ENCODE measurements around the gene KCNH4.

GRCh38 chr17:42197564-42198156 is 16.7 kb upstream of the KCNH4 start:
- TF ChIP-seq ZNF263 (CRISPR knock-in tag; IDR thresholded peaks at IDR 0.05; ENCODE audit: low read depth) (no peak), JAZF1 (CRISPR knock-in tag; IDR thresholded peaks at IDR 0.05) (no peak), CTCF (IDR thresholded peaks at IDR 0.05) (no peak), ETV6 (CRISPR knock-in tag; IDR thresholded peaks at IDR 0.05) (no peak), E2F1 (CRISPR knock-in tag; IDR thresholded peaks at IDR 0.05) (no peak), IRF2 (CRISPR knock-in tag; IDR thresholded peaks at IDR 0.05; ENCODE audit: borderline replicate concordance, low read depth) (no peak)
- TF ChIP-seq, protein P1, sequence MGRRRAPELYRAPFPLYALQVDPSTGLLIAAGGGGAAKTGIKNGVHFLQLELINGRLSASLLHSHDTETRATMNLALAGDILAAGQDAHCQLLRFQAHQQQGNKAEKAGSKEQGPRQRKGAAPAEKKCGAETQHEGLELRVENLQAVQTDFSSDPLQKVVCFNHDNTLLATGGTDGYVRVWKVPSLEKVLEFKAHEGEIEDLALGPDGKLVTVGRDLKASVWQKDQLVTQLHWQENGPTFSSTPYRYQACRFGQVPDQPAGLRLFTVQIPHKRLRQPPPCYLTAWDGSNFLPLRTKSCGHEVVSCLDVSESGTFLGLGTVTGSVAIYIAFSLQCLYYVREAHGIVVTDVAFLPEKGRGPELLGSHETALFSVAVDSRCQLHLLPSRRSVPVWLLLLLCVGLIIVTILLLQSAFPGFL (CRISPR knock-in tag; IDR thresholded peaks at IDR 0.05; ENCODE audit: borderline replicate concordance) = no peak
- TF ChIP-seq, protein P2, sequence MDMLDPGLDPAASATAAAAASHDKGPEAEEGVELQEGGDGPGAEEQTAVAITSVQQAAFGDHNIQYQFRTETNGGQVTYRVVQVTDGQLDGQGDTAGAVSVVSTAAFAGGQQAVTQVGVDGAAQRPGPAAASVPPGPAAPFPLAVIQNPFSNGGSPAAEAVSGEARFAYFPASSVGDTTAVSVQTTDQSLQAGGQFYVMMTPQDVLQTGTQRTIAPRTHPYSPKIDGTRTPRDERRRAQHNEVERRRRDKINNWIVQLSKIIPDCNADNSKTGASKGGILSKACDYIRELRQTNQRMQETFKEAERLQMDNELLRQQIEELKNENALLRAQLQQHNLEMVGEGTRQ (CRISPR knock-in tag; IDR thresholded peaks at IDR 0.05) = no peak
- TF ChIP-seq, protein P3, sequence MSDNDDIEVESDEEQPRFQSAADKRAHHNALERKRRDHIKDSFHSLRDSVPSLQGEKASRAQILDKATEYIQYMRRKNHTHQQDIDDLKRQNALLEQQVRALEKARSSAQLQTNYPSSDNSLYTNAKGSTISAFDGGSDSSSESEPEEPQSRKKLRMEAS (CRISPR knock-in tag; IDR thresholded peaks at IDR 0.05) = no peak

Measured in WTC11 (cell line).